Smooth muscle cell (in vitro differentiated cells): ENCODE results near the gene PINLYP. TPM values are rescaled to one million over a fixed set of nuclear protein-coding genes. Genes with fewer than 3 reads are reported as not detected.

Source experiments
- DNase-seq: peaks from one replicate; lab custom pipeline; 2025; ENCODE audit not compliant: unreplicated experiment; lab: John Stamatoyannopoulos, UW
- H2AFZ ChIP-seq: fragments of 200-600 bp; sonication (generic); 2 replicates; pipeline ENCODE4 v1.6.0; 2016; ENCODE audit warnings: antibody characterized with exemption, low read depth, mild to moderate bottlenecking
- H3F3A ChIP-seq: fragments of 200-600 bp; sonication (generic); 2 replicates; pipeline ENCODE4 v1.6.0; 2017; ENCODE audit warnings: antibody characterized with exemption, low read depth
- H3K27ac ChIP-seq: fragments of 200-600 bp; sonication (generic); 2 replicates; pipeline ENCODE4 v1.5.1; 2016; ENCODE audit warnings: low read depth, mild to moderate bottlenecking
- H3K27me3 ChIP-seq: fragments of 200-600 bp; sonication (generic); 2 replicates; pipeline ENCODE4 v1.6.1; 2016; ENCODE audit warnings: low read depth, mild to moderate bottlenecking
- H3K36me3 ChIP-seq: fragments of 200-600 bp; sonication (generic); 2 replicates; pipeline ENCODE4 v1.5.1; 2016; ENCODE audit warnings: low read depth
- H3K4me1 ChIP-seq: fragments of 200-600 bp; sonication (generic); 2 replicates; pipeline ENCODE4 v1.5.1; 2016; ENCODE audit warnings: low read depth
- H3K4me2 ChIP-seq: fragments of 200-600 bp; sonication (generic); 2 replicates; pipeline ENCODE4 v1.6.0; 2016; ENCODE audit warnings: mild to moderate bottlenecking
- H3K4me3 ChIP-seq: fragments of 200-600 bp; sonication (generic); 2 replicates; pipeline ENCODE4 v1.5.1; 2016; ENCODE audit warnings: mild to moderate bottlenecking
- H3K79me2 ChIP-seq: fragments of 200-600 bp; sonication (generic); 2 replicates; pipeline ENCODE4 v1.6.0; 2016; ENCODE audit warnings: low read depth, mild to moderate bottlenecking
- H3K9ac ChIP-seq: fragments of 200-600 bp; sonication (generic); 2 replicates; pipeline ENCODE4 v1.6.0; 2016; ENCODE audit warnings: low read depth
- H3K9me3 ChIP-seq: fragments of 200-600 bp; sonication (generic); replicated peaks from 2 replicates; pipeline ENCODE4 v1.5.1; 2016; ENCODE audit warnings: low read depth
- H4K20me1 ChIP-seq: fragments of 200-600 bp; sonication (generic); 2 replicates; pipeline ENCODE4 v1.6.0; 2016; ENCODE audit warnings: low read depth
- WGBS: methylation state at CpG from one replicate; pipeline ENCODE4 v1.1.7; 2016; ENCODE audit warnings: low lambda C conversion rate; 5-methylcytosine and 5-hydroxymethylcytosine counted together
- polyA plus RNA-seq: library from polyadenylated mRNA; unstranded; fragments of >200 nt; fragmentation: Nextera tagmentation; extraction: Ambion mirVana; gene quantifications from 2 replicates; pipeline ENCODE4 v1.2.1, GENCODE V29; 2016
- total RNA-seq: library from RNA; depleted of rRNA; stranded (reverse); fragments of >200 nt; gene quantifications from 2 replicates; pipeline ENCODE4 v1.2.3, GENCODE V29; 2014
- TF ChIP-seq, protein P1 (sequence below): fragments of 200-600 bp; sonication (generic); IDR thresholded peaks from 2 replicates; pipeline ENCODE4 v1.5.1; 2017; ENCODE audit warnings: borderline replicate concordance, mild to moderate bottlenecking, antibody characterized with exemption; ENCODE audit not compliant: insufficient read depth, poor library complexity, severe bottlenecking

The PINLYP gene
- total and polyA plus RNA-seq, 2 experiments from 2014 or later: 1.7 to 2.2 TPM

DNA sequence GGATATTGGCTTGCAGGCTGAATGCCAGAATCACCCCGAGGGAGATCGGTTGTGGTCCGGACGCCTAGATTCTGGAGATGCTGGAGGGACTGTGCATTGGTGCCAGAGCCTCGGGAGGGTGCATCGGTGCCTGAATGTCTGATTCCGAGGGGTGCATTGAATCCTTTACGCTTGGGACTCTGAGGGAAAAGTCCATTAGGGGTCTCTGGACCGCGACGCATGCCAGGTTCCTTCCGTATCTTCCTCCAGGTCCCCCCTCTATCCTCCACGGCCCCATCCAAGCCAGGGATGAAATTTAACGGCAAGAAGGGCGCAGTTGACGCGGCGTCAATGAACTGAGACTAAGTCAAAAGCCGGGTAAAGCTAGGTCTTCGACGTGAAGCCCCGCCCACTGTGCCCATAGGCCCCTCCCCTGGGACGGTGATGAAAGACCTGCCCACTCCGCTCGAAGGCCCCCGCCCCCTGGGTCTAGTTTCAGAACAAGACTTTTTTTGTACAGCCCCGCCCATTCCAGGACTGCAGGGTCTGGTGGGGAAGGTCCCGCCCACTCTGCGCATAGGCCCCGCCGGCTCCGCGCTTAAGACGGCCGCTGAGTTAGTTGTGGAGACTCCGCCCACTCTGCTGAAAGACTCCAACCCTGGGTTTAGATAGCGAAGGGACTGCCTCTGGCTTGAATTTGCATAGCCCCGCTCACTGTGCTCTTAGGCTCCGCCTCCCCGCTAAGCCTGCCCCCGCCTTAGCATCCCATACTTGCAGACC, 41.9 kb upstream of the PINLYP start:
- no peaks in the 10 kb centered on the region for H3K9me3 ChIP-seq
- no peaks in the 10 kb centered on the region for H3F3A ChIP-seq
- peak overlapping the region; percentile 31 for H3K27ac ChIP-seq
- H4K20me1 ChIP-seq: no peaks in the 10 kb centered on the region
- no peak overlapping the region for H2AFZ ChIP-seq
- peaks cover 4% of the 10 kb centered on the region for H3K4me1 ChIP-seq
- H3K79me2 ChIP-seq: no peaks in the 10 kb centered on the region
- H3K4me3 ChIP-seq: peak overlapping the region; percentile 53
- no peak overlapping the region for H3K9ac ChIP-seq
- TF ChIP-seq, protein P1, sequence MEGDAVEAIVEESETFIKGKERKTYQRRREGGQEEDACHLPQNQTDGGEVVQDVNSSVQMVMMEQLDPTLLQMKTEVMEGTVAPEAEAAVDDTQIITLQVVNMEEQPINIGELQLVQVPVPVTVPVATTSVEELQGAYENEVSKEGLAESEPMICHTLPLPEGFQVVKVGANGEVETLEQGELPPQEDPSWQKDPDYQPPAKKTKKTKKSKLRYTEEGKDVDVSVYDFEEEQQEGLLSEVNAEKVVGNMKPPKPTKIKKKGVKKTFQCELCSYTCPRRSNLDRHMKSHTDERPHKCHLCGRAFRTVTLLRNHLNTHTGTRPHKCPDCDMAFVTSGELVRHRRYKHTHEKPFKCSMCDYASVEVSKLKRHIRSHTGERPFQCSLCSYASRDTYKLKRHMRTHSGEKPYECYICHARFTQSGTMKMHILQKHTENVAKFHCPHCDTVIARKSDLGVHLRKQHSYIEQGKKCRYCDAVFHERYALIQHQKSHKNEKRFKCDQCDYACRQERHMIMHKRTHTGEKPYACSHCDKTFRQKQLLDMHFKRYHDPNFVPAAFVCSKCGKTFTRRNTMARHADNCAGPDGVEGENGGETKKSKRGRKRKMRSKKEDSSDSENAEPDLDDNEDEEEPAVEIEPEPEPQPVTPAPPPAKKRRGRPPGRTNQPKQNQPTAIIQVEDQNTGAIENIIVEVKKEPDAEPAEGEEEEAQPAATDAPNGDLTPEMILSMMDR: no peak
- WGBS: 1% methylated on average over 41 of the region's 41 CpGs
- peak; percentile 95 for DNase-seq
- no peaks in the 10 kb centered on the region for H3K27me3 ChIP-seq
- H3K36me3 ChIP-seq: peaks cover 9% of the 10 kb centered on the region
- peak overlapping the region; percentile 85 for H3K4me2 ChIP-seq

GRCh38 chr19:43534305-43534815, 41.2 kb upstream of the PINLYP start:
- H3K9ac ChIP-seq: no peak overlapping the region
- H3K27me3 ChIP-seq: no peaks in the 10 kb centered on the region
- H3F3A ChIP-seq: no peaks in the 10 kb centered on the region
- H3K27ac ChIP-seq: peak overlapping the region; percentile 31
- DNase-seq: no peak
- H3K36me3 ChIP-seq: peaks cover 14% of the 10 kb centered on the region
- H3K9me3 ChIP-seq: no peaks in the 10 kb centered on the region
- peak overlapping the region; percentile 53 for H3K4me3 ChIP-seq
- peak overlapping the region; percentile 58 for H2AFZ ChIP-seq
- WGBS: 27% methylated on average over 17 of the region's 17 CpGs
- TF ChIP-seq, protein P1: no peak
- no peaks in the 10 kb centered on the region for H3K79me2 ChIP-seq
- H3K4me2 ChIP-seq: peak overlapping the region; percentile 85
- H3K4me1 ChIP-seq: peaks cover 4% of the 10 kb centered on the region
- H4K20me1 ChIP-seq: no peaks in the 10 kb centered on the region

- Histone ChIP-seq H3F3A (no peaks in the 10 kb centered on the region), H3K4me2 (no peak overlapping the region), H3K4me1 (peaks cover 4% of the 10 kb centered on the region), H2AFZ (no peak overlapping the region), H3K9ac (no peak overlapping the region), H3K36me3 (peaks cover 14% of the 10 kb centered on the region), H3K79me2 (no peaks in the 10 kb centered on the region), H3K27me3 (no peaks in the 10 kb centered on the region), H3K4me3 (no peak overlapping the region), H3K27ac (no peak overlapping the region), H3K9me3 (no peaks in the 10 kb centered on the region), H4K20me1 (no peaks in the 10 kb centered on the region)
- TF ChIP-seq, protein P1: peak; percentile 44
- DNase-seq: peak; percentile 3
- WGBS: 65% methylated on average over 30 of the region's 62 CpGs
Observed at GRCh38 chr19:43534816-43535761, 40.5 kb upstream of the PINLYP start.
